AG10803 (cell line): ENCODE results near the gene HSPA8.

Experiments used
- DNase-seq: peaks from one replicate; pipeline ENCODE4 v3.0.0; 2010; ENCODE audit warnings: low read depth
- H3K4me3 ChIP-seq: 2 replicates; pipeline ENCODE4 v1.5.1; 2011; ENCODE audit warnings: mild to moderate bottlenecking, low read length, control low read depth
- TF ChIP-seq, protein P1 (sequence below): conservative IDR thresholded peaks from 2 replicates; pipeline ENCODE4 v1.5.1; 2011; ENCODE audit warnings: mild to moderate bottlenecking, low read length, control low read depth, inconsistent platforms

The HSPA8 gene

DNA sequence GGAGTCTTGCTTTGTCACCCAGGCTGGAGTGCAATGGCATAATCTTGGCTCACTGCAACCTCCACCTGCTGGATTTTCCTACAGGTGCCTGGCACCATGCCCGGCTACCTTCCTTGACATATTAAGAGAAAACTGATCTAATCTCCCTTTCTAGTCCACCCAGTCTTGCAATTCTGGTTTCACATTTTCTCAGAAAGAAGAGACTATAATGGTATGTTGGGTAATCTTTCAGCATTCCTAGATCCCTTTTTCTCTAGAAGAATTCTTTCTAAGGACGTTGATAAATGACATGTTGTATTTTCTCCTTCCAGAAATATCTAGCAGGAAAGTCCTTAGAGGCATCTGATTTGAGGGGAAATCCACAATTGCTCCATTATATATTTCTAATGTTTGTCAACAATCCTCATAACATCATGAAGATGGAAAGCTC, 10.4 kb upstream of the HSPA8 start:
- DNase-seq, result no peak
- TF ChIP-seq, protein P1, sequence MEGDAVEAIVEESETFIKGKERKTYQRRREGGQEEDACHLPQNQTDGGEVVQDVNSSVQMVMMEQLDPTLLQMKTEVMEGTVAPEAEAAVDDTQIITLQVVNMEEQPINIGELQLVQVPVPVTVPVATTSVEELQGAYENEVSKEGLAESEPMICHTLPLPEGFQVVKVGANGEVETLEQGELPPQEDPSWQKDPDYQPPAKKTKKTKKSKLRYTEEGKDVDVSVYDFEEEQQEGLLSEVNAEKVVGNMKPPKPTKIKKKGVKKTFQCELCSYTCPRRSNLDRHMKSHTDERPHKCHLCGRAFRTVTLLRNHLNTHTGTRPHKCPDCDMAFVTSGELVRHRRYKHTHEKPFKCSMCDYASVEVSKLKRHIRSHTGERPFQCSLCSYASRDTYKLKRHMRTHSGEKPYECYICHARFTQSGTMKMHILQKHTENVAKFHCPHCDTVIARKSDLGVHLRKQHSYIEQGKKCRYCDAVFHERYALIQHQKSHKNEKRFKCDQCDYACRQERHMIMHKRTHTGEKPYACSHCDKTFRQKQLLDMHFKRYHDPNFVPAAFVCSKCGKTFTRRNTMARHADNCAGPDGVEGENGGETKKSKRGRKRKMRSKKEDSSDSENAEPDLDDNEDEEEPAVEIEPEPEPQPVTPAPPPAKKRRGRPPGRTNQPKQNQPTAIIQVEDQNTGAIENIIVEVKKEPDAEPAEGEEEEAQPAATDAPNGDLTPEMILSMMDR, result no peak
- no peak overlapping the region for H3K4me3 ChIP-seq

DNA sequence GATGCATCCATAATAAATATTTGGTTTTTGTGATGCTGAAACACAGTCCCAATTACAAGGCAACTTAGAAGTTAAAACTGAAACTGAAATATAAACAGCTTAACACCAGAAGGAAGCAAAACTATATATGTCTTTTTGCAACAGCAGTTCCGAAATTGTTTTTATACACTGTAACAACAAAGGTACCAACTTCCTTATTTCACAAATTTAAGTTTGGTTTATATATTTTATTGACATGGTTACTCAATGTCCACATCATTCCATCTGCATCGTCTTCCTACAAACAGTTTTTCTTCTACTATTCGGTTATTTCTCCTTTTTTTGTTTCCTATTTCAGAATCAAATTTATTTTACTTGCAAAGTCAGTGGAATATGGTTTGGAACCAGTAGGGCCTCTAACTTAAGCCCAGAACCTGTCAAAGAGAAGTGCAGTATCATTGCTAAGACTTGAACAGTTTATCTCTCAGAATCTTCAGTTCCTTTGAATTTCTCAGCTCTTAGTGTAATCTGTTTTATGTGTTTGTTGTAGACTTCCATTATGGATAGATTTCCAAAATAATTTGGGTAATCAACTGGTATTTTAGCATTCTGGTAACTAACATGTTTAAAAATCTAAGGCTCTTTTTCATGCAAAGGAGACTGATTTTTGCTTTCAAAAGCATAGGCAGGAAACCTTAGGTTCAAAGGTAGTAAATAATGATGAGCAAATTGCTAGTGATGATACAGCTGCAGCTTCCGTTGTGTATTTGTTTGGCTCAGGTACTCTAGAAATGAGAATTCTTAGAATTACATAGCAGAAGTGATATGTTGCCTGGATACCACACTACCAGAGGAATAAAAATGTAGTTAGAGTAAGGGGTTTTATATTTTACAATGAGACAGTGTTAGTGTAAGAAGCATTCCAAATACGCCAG, 8.2 kb upstream of the HSPA8 start:
- H3K4me3 ChIP-seq, result no peak overlapping the region

DNA sequence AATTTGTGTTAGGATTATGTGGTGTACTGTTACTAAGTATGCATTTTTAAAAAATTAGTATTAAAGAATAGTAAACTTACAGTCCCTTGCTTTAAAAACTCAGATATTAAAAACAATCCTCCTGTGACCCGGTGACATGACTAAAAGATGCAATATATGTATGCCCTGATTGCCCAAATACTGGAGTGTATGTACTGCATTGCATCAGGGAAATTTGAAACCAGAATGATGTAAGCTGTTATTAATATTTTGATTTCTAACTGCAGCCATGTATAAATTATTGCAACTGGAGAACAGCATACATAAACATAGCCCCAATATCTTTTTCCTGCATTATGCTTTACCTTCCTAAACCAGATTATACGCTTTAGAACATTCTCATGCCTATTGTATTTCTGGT, 3.7 kb upstream of the HSPA8 start:
- DNase-seq, result peak; percentile 58
- H3K4me3 ChIP-seq, result no peak overlapping the region
- TF ChIP-seq, protein P1, result no peak

More for the DNA sequence above, 8.2 kb upstream of the HSPA8 start:
- no peak for DNase-seq
- TF ChIP-seq, protein P1, result no peak

DNA sequence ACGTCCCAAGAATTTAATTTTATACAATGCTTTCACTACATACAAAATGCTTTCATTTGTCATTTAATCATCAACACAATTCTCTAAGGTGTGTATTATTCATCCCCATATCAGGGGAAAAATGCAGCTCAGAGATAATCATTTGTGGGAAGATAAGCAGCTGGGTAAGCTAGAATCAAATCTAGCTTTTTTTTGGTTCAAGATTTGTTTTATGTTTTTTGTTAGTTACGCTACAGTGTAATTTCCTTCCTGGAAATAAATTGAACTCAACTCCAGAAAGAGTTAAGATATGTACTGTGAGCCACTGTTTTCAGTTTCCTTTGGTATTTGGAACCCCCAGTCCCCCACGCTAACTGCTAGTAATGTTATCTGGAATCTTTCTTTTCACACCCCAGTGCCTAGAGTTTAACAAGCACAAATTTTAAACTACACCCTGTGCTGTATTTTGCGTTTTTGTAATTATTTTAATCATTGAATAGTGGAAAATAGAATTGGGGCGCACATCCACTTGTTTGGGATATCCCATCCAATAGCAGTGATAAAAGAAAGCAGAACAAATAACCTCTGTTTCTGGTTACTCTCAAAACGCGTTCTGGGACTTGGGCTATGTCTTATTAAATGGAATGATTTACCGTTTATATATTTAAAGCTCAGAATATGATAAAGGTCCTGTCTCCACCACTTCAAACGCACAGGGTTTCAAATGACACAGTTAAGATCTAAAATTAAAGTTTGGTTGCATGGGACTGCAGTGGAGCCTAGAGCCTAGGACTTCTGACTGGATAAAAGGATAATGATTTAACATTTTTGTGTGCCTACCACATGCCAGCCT, 2.1 kb upstream of the HSPA8 start:
- DNase-seq, result no peak
- peak overlapping the region; percentile 80; the same call in 1 of the 2 replicates for H3K4me3 ChIP-seq
- TF ChIP-seq, protein P1, result no peak

DNA sequence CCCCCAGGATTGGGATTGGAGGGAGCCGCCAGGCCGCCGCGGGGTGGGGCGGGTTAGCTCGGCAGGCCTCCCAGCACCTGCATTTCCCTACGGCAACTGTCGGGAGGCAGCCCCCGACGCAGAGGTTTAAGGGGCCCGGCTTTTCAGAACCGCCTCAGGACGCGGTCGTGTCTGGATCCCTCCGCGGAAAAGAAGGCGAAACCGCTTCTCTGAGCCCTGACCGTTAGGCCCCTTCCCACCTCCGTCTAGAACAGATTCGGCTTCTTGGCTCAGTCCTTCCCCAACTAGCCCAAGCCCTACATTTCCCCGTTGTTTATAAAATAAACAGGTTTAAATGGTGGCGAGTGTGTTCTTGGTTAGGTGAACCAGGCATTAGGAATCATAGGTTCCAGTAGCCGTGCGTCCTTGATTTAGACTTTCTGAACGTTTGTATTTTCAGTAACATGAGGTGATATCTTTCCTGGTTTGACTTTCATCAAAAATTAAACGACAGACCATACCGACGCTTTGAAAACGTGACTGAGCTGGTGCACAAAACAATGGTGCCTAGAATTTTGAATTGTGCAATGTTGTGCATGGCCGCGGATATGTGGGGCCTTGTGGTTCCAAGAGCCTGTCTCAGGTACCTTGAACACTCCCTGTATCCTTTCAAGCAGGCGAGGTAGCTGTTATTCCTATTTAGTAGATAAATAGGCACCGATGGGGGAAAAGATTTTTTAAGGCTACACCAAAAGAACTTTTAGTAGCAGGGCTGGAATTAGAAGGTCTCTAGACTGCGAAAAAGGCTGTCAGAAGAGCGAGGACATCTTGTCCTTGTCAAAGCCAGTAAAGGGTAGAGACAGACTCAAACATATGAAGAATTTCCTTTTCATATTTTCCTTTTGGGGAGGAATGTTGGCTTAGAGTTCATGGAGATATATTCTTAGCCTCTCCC, 1.2 kb upstream of the HSPA8 start:
- H3K4me3 ChIP-seq, result peak overlapping the region; percentile 80
- DNase-seq, result peak; percentile 68
- TF ChIP-seq, protein P1, result no peak

DNA sequence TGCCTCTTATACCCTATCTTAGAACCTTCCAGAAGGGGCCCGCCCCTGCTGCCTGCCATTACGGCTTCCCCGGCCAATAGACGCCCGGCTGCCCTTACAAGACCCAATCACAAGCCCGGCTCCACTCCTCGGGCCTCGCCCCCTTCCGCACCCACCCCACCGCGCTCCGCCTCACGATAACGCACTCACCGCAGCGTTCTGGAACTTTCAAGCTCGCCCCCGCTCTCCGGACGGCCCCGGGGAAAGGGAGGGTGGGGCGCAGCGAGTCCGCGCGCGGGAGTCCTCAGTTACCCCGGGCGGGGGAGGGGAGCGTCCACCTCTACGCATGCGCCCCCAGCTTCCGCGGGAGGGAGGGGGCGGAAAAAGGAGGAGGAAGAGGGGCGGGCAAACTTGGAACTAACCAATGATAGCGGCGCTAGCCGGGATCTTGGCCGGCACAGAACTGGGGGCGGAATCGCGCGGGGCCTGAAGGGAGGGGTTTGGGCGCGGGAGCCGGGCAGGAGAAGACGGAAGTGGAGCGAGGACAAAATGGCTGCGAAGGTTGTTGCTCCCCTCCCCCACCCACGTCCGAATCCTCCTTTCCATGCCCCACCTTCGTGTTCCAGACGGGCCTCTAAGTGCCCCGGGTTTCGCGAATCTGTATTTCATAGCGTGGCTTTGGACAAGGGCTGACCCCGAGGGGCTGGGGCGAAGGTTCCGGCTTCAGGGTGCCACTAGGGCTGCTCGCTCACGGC, 389 bp upstream of the HSPA8 start:
- H3K4me3 ChIP-seq, result peak overlapping the region; percentile 98
- DNase-seq, result peak; percentile 100
- TF ChIP-seq, protein P1, result no peak
